ENCODE data around the gene KRTAP19-8. TPM values are rescaled to one million over a fixed set of nuclear protein-coding genes. Genes with fewer than 3 reads are reported as not detected.

The KRTAP19-8 gene
- total RNA-seq, 2 donors from 2014 or later = not detected

- 87 to 89% methylated on average over 4 of the region's 4 CpGs for WGBS, 2 experiments (ENCODE audit: insufficient coverage in 1 of 2, insufficient read length in 1 of 2)
- TF ChIP-seq CTCF (conservative IDR thresholded peaks at IDR 0.05) = no peak
- Histone ChIP-seq H3K4me3 (ENCODE audit: low read length) (peak overlapping the region; percentile 12), H3K36me3 (ENCODE audit: control insufficient read depth, insufficient read depth, low read length) (no peaks in the 10 kb centered on the region), H3K27me3 (ENCODE audit: control insufficient read depth, insufficient read depth, low read length, poor library complexity, severe bottlenecking) (no peaks in the 10 kb centered on the region), H3K9me3 (ENCODE audit: control insufficient read depth, low read length) (peaks cover 18% of the 10 kb centered on the region), H3K9ac (ENCODE audit: extremely low read depth, low read length, poor library complexity, severe bottlenecking) (no peak overlapping the region), H3K27ac (ENCODE audit: low read depth, low read length) (no peak overlapping the region), H3K4me1 (ENCODE audit: control insufficient read depth, insufficient read depth, low read length) (no peaks in the 10 kb centered on the region)
- DNase-seq = no peak
- Mint-ChIP-seq H3K4me3 (no peak overlapping the region), H3K9me3 (peaks cover 10% of the 10 kb centered on the region), H3K27me3 (ENCODE audit: insufficient read depth) (no peaks in the 10 kb centered on the region), H3K27ac (no peak overlapping the region), H3K4me1 (no peaks in the 10 kb centered on the region), H3K36me3 (ENCODE audit: low read depth) (no peaks in the 10 kb centered on the region)
These were observed 34.3 kb upstream of the KRTAP19-8 start for GRCh38 chr21:31072533-31072932.

GRCh38 chr21:31064803-31065202 is 26.5 kb upstream of the KRTAP19-8 start:
- Mint-ChIP-seq H3K36me3 (ENCODE audit: low read depth) (no peaks in the 10 kb centered on the region), H3K27ac (no peak overlapping the region), H3K27me3 (ENCODE audit: insufficient read depth) (no peaks in the 10 kb centered on the region), H3K9me3 (no peaks in the 10 kb centered on the region), H3K4me3 (no peak overlapping the region), H3K4me1 (no peaks in the 10 kb centered on the region)
- Histone ChIP-seq H3K4me3 (ENCODE audit: low read length) (no peak overlapping the region), H3K27ac (ENCODE audit: low read depth, low read length) (no peak overlapping the region), H3K9ac (ENCODE audit: extremely low read depth, low read length, poor library complexity, severe bottlenecking) (no peak overlapping the region), H3K27me3 (ENCODE audit: control insufficient read depth, insufficient read depth, low read length, poor library complexity, severe bottlenecking) (no peaks in the 10 kb centered on the region), H3K4me1 (ENCODE audit: control insufficient read depth, insufficient read depth, low read length) (no peaks in the 10 kb centered on the region), H3K9me3 (ENCODE audit: control insufficient read depth, low read length) (no peaks in the 10 kb centered on the region), H3K36me3 (ENCODE audit: control insufficient read depth, insufficient read depth, low read length) (no peaks in the 10 kb centered on the region)
- no peak for DNase-seq
- 92 to 100% methylated on average over 2 to 3 of the region's 3 CpGs for WGBS, 2 experiments (ENCODE audit: insufficient coverage in 1 of 2, insufficient read length in 1 of 2)
- TF ChIP-seq CTCF (conservative IDR thresholded peaks at IDR 0.05) = no peak

GRCh38 chr21:31052489-31053142 is 14.3 kb upstream of the KRTAP19-8 start:
- no peak overlapping the region for H3K27ac ChIP-seq (ENCODE audit: low read depth, low read length)
- peaks cover 9% of the 10 kb centered on the region for H3K4me1 Mint-ChIP-seq
- H3K4me3 ChIP-seq (ENCODE audit: low read length) = no peak overlapping the region
- H3K9me3 ChIP-seq (ENCODE audit: control insufficient read depth, low read length) = peaks cover 6% of the 10 kb centered on the region
- peaks cover 3% of the 10 kb centered on the region for H3K4me1 ChIP-seq (ENCODE audit: control insufficient read depth, insufficient read depth, low read length)
- TF ChIP-seq CTCF (conservative IDR thresholded peaks at IDR 0.05) = no peak
- no peaks in the 10 kb centered on the region for H3K27me3 ChIP-seq (ENCODE audit: control insufficient read depth, insufficient read depth, low read length, poor library complexity, severe bottlenecking)
- WGBS, 2 experiments (ENCODE audit: insufficient coverage in 1 of 2, insufficient read length in 1 of 2) = 85 to 88% methylated on average over 3 to 5 of the region's 5 CpGs
- H3K4me3 Mint-ChIP-seq = no peak overlapping the region
- peak; percentile 54 for DNase-seq
- H3K36me3 ChIP-seq (ENCODE audit: control insufficient read depth, insufficient read depth, low read length) = no peaks in the 10 kb centered on the region
- H3K27me3 Mint-ChIP-seq (ENCODE audit: insufficient read depth) = no peaks in the 10 kb centered on the region
- H3K9ac ChIP-seq (ENCODE audit: extremely low read depth, low read length, poor library complexity, severe bottlenecking) = no peak overlapping the region
- H3K9me3 Mint-ChIP-seq = peaks cover 4% of the 10 kb centered on the region
- no peak overlapping the region for H3K27ac Mint-ChIP-seq
- no peaks in the 10 kb centered on the region for H3K36me3 Mint-ChIP-seq (ENCODE audit: low read depth)
